ENCODE measurements around the gene GOLPH3L. TPM values are rescaled to one million over a fixed set of nuclear protein-coding genes. Genes with fewer than 3 reads are reported as not detected.

The GOLPH3L gene
- total and polyA plus RNA-seq, 4 donors: 6.0 to 11.3 (median 7.5) TPM

GRCh38 chr1:150619576-150620509, 77.1 kb downstream of the GOLPH3L start:
- no peak for TF ChIP-seq GABPA (IDR thresholded peaks at IDR 0.05 in 1 of 2, conservative IDR thresholded peaks at IDR 0.05 in 1 of 2)
- no peak for TF ChIP-seq ATF3 (IDR thresholded peaks at IDR 0.05)
- TF ChIP-seq NR2F2 (IDR thresholded peaks at IDR 0.05): no peak
- no peak for TF ChIP-seq RXRA (IDR thresholded peaks at IDR 0.05)
- TF ChIP-seq HNF4A (conservative IDR thresholded peaks at IDR 0.05): no peak
- peak; percentile 23 for TF ChIP-seq CTCF (IDR thresholded peaks at IDR 0.05; ENCODE audit: low read depth, low read length, missing input control)
- no peak for TF ChIP-seq HNF4G (IDR thresholded peaks at IDR 0.05)
- peak; percentile 24 for TF ChIP-seq TAF1 (conservative IDR thresholded peaks at IDR 0.05)
- TF ChIP-seq FOXA1 (IDR thresholded peaks at IDR 0.05): no peak
- TF ChIP-seq RAD21 (IDR thresholded peaks at IDR 0.05): peak; percentile 64 to 75
- no peak for TF ChIP-seq EGR1 (IDR thresholded peaks at IDR 0.05; ENCODE audit: low read depth in 2 of 2)
- TF ChIP-seq SP1 (IDR thresholded peaks at IDR 0.05): no peak
- TF ChIP-seq JUND (IDR thresholded peaks at IDR 0.05): peak; percentile 14 to 44
- no peak for TF ChIP-seq MAX (IDR thresholded peaks at IDR 0.05)
- TF ChIP-seq YY1 (IDR thresholded peaks at IDR 0.05): no peak
- no peak for TF ChIP-seq FOXA2 (IDR thresholded peaks at IDR 0.05)
- TF ChIP-seq ZBTB33 (IDR thresholded peaks at IDR 0.05): no peak
- no peak for TF ChIP-seq REST (IDR thresholded peaks at IDR 0.05)
- Histone ChIP-seq H3K27me3 (ENCODE audit: control insufficient read depth in 4 of 4, insufficient read depth in 4 of 4, low read length in 3 of 4) (no peaks in the 10 kb centered on the region), H3K27ac (ENCODE audit: low read depth in 1 of 2, low read length in 2 of 2) (peak overlapping the region; percentile 52 to 72), H3K36me3 (ENCODE audit: control insufficient read depth in 4 of 4, insufficient read depth in 3 of 4, low read depth in 1 of 4, low read length in 3 of 4) (peaks cover 0 to 17% (median 15%) of the 10 kb centered on the region in 4 donors), H3K9me3 (ENCODE audit: control insufficient read depth in 4 of 4, low read length in 3 of 4) (no peaks in the 10 kb centered on the region), H3K9ac (ENCODE audit: low read depth in 1 of 2, low read length in 2 of 2) (peak overlapping the region in 1 of 2 donors; percentile 45), H3K4me1 (ENCODE audit: control insufficient read depth in 4 of 4, insufficient read depth in 4 of 4, low read length in 3 of 4) (peaks cover 0 to 18% (median 13%) of the 10 kb centered on the region in 4 donors), H3K4me3 (ENCODE audit: low read depth in 1 of 3, low read length in 3 of 3) (no peak overlapping the region)
- no peak for DNase-seq (ENCODE audit: low spot score)
- 25% methylated on average over 4 of the region's 4 CpGs for WGBS
